Myocyte (in vitro differentiated cells): ENCODE results near the gene CFAP77. TPM values are rescaled to one million over a fixed set of nuclear protein-coding genes. Genes with fewer than 3 reads are reported as not detected.

Experiments used
- DNase-seq: peaks from one replicate; pipeline ENCODE4 v3.0.0-alpha.2; 2012; ENCODE audit warnings: low read depth
- total RNA-seq: library from RNA; depleted of rRNA; stranded (reverse); fragments of >200 nt; gene quantifications from 2 replicates; pipeline ENCODE4 v1.2.3, GENCODE V29; 2014

CFAP77 gene
- total RNA-seq, 1 donor from 2014 or later = not detected

DNA sequence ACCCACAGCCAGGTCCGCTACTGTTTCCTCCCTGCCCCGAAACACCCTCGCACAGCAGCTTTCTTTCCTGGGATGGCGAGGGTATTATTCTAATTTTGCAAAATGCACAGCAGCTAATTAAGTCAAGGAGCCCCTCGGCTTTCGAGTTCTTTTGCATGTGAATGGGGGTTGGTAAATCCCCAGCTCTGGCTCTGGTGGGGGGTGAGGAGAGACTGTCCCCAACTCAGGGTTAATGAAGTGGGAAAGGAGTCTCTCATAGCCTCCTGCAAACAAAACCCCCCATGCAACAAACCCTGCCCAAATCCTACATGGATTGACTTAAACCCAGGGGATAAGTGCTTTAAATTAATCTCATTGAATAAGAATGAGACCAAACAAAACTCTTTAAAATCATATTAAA, 181.2 kb downstream of the CFAP77 start:
- DNase-seq = no peak

DNA sequence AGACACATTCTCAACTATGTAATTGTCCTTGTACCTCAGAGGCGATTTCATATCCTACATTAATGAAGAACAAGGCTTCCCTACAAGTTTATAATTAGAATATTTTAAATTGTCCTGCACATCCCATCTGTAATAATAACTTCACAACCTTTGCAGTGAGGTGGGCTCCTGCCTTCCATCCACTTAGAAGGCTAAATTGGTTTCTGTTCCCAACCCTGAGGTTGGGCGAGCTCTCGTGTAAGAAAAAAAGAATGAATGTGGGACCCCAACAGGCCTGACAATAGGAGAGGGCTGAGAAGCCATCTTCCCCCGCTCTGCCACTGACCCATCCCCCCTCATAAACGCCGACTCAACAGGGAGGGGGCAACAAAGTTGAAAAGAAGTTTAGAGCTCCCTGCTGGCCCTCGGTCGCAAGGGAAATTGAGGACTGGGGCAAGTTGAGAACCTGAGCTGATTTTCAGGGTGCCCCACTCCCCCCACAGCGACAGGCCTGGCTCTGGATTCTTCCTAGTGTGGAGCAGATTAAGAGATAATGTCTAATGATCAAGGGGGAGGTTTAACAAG, 181.8 kb downstream of the CFAP77 start:
- DNase-seq = no peak

DNA sequence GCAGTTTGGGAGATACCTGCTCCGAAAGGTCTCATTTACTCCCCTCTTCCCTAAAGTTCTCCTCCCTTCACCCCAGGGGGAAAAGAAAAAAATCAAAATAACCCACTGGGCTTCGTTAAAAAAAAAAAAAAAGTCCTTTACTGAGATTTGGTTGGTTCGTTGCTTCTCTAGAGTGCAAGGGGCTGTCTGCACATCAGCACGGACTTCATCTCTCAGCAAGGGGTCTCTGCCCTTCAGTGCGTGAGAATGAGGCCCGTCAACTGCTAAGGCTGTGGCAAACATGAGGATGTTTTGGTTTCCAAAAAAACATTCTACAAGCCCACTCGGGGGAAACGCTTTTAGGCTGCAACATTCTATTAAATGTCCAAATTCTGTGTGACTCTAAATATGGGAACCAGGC, 182.4 kb downstream of the CFAP77 start:
- no peak for DNase-seq

DNA sequence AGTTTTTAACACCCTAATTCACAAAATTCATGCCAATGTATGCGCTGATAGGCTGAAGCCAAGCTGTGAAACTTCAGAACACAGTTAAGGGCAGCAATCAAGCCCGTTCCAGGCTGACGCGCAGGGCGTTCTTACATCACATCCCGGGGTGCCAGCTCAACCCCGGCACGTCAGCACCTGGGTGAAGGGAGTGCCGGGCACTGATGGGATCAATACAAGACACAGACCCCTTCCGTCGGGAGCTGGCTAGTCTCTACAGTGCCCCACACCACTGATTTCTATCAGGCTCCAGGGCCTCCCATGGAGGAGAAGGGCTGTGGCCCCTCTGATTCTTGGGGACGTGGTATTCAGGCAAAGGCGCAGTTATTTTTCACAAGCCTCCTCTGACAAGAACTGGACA, 184.4 kb downstream of the CFAP77 start:
- no peak for DNase-seq

DNA sequence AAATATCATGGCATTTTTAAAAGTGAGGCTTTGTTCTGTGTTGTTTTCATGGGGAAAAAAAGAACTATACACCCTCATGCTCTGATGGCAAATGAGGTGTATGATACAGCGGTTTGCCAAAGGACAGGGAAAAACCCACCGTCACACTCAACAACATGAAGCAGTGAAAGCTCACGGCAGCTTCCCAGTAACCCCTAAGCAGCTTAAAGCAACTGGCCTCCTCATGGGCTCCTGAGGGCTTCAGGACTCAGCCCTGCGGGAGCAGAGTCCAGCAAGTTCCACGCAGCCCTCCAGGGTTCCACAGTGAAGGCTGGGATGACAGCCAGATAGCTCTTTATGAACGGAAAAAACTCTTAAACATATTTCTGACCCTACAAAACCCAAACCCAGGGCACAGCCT, 185.3 kb downstream of the CFAP77 start:
- no peak for DNase-seq

DNA sequence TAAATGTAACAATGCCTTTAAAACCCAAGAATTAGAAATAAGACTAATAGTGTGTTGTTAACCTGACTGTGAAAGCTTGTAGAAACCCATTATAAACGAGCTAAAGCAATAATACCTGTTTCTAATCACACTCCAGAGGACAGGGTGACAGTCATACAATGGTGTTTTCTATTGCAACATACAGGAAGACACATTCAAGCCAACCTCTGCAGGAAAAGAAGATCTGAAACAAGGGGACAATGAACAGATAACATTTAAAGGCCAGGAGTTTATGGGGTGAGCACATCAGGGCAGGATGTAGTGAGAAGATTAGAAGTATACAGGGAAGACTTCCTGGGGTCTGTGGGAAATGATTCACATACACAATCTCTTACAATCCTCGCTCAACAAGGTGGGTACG, 186.2 kb downstream of the CFAP77 start:
- DNase-seq = no peak

DNA sequence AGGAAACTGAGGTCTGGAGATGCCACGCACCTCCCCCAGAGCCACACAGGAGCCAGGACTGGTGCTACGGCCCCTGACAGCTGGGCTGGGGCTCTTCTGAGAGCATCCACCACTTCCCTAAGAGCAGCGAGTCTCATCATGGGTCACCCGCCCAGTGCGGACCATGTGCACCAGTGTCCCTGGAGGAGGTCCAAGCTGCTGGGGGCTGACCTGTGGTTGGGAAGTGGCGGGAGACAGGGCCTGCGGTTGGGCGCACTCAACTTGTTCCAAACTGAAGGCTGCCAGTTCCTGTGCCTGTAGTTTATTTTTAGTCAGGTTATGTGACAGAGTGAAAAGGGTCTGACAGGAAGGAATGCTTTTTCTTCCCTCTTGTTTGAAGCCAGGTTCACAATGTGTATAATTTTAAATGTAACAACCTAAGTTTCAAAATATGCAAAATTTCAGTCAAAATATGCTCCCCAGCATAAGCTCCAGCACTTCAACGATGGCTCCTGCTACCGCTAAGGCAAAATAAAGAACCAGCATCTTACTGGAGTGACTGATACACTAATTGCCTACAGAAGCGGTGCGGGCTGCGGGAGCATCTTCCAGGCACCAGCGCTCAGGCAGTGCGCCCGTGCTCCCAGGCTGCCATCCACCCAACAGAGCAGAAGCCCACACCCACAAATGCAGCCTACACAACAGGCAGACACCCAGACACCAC, 187.2 kb downstream of the CFAP77 start:
- peak; percentile 47 for DNase-seq

DNA sequence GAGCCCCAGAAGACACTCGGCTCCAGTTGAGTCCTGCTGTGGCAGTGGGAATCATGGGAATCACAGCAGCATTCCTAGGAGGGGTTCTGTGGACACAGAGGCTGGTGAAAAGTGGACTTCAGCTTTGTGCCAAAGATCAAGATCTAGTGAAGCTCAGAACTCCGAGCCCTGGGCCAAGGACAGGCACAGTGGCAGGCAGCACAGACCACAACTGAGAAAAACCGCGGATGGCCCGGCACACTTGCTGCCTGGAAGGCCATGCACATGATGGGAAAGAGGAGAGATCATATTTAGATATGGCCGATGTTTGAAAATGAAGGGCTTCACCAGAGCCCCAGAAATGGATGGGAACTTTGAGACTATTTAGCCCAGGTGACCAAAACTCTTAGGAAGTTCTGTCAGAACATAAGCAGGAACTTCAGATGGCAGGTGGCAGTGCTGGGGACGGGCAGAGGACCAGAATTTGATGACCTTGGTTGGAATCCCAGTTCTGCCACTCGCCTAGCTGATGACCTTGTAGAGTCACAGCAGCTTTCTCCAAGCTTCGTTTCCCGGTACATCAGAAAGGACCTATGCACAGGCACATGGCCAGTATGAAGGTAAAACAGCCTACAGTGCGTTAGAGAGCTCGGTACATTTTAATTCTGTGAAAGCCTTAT, 190.4 kb downstream of the CFAP77 start:
- DNase-seq = no peak

DNA sequence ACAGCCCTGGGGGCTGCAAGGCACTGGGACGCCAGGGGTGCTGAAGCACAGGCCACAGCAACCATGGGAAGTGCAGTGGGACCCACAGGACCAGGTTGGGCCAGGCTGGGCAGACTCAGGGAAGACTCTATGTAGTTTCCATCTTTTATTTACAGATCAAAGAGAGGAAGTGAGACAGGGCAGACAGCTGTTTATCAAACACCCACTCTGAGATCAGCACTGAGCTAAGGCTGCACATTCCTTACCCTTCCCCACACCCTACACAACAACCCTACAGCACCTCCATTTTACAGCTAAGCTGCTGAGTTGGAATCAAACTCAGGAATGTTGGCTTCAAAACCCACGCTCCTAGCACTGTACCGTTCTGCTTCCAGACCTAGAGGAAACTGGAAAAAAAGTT, 192.2 kb downstream of the CFAP77 start:
- no peak for DNase-seq

DNA sequence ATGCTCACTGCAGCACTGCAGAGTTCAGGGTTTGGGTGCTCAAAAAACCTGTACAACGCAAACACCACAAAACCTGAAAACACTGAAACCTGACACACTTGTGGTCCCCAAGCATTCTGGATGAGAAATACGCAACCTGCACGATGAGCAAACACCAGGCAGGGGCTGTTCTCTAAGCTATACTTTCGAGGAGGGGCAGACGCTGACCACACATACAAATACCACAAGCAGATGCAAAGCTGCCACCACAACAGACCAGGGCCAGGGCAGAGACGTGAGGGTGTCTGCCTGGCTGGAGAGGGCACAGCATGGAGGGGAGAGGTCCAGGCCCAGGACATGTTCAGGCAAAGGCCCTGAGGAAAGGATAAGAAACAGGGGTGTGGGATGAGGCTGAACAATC, 195.4 kb downstream of the CFAP77 start:
- no peak for DNase-seq

DNA sequence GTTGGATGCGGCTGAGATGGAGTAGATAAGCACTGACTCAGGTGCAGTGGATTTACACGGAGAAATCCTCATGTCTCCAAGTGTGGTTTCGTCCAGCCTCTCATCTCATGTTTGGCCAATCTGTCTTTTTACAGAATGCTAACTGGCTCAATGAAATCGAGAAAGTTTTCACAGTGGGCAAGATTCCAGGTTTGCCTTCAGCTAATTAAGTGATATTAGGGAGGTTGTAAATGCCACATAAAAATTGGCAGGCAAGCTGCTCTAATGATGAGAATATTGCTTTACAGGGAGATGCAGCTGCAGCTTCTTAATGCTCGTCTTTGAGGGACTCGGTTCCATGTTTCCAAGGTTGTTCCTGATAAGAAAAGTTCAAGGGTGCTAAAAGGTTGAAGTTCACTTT, 196.1 kb downstream of the CFAP77 start:
- no peak for DNase-seq

DNA sequence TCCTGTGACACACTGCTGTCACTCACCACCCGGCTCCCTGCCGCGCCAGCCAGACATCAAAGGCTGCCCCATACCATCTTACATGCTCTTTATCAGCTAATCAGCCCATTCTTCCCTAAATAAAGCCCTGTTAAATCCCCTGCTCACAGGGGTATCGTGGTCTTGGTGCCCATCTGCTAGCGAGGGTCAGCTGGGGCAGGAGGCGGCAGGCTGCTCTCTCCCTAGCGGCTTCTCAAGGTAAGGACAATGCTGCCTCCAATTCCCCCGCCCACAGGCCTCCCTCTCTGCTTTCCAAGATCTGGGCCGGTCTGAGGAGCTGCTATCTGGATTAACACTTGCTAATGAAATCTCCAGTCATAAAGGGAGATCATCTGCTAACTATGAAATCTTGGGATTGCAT, 199.2 kb downstream of the CFAP77 start:
- no peak for DNase-seq

DNA sequence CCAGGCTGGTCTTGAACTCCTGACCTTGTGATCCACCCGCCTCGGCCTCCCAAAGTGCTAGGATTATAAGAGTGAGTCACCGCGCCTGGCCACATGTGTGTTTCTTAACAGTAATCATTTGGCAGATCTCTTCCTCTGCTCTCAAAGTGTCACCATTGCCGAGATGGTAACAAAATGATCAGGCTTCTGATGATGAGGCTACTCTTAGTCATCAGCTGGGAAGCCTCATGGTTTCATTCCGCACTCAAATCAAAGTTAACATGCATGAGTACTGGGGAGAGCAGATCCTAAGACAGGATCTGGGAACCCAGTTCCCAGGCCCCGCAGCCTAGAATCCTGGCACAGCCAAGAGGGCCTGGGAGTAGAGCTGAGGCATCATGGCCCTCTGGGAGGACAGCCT, 199.8 kb downstream of the CFAP77 start:
- peak; percentile 45 for DNase-seq

DNA sequence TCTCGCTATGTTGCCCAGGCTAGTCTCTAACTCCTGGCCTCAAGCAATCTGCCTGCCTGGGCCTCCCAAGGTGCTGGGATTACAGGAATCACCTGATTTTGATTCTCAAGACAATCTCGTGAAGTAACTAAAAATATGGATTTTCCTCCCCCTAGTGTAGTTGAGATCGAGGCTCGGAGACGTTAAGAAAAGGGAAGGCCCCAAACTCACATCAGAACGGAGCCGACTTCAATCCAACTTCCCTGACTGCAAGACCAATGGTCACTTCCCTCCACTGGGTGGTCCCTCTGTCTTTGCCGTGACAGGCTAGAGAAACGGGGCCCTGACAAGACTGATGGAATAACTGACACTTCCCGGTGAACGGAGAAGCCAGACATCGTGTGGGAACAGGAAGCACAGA, 200.7 kb downstream of the CFAP77 start:
- DNase-seq = no peak

DNA sequence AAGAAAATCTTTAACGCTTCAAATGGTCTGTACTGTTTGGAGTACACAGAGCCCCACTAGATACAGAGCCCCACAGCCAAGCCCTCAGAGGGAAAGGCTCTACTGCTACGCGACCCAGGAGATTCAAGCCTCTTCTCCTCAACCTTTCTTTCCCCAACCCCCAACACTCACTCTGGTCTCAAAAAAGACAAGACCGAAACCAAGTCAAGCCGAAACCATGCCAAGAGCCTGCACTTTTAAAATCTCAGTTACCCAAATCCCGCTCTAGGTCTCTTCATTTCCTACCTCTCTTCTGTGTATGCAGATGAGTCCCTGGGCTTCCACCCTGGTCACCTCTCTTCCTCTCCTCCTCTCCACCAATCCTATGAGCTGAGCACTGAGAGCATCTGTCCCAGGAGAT, 204.3 kb downstream of the CFAP77 start:
- no peak for DNase-seq

DNA sequence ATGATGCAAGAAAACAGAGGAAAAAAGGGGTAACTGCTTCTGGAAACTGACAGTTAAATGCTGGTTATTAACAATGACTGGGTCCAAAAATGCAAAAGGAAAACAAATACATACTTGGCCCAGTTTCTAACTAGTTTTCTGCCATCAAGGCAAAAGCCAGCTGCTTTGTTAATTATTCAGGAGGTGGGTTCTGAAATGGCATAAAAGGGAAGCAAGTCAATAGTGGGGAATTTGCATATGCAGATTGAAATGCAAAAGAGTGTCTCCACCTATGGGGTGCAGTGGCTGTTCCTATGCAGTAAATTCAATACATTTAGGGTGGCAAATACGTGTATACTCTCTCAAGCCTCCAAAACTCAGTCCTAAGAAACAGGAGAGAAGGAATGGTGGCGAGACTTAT, 205.8 kb downstream of the CFAP77 start:
- no peak for DNase-seq

DNA sequence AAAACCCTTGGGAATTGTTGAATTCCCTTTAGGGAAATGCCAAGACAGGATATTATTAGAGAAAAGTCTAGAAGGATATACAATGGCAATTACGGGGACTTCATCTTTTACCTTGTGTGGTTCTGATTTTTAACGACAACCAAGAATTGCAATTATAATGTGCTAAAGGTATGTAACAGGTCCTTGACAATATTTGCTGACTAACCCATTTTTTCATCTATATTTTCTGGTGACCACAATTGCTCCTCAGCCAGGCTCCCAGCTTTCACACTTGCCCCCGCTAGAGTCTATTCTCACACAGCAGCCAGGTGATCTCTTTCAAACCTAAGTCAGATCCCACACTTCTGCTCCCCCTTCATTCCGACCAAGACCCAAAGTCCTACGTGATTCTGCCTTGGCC, 206.7 kb downstream of the CFAP77 start:
- DNase-seq = no peak

DNA sequence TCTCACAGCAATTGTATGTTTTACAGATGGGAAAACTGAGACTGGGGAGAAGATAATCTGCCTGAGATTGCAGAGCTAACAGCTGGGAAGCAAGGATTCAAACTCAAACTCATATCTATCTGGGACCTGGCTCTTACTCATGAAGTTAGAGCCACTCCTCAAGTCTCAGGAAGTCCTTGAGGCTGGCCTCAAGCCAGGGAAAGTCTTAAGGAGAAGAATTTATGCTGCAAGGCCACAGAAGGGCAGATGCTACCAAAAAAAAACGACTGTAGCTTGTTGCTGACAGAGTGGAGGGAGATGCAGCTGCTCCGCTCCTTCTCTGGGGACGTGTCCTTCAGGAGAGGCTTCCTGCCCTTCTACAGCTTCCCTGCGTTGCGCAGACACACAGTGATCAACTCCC, 212.1 kb downstream of the CFAP77 start:
- DNase-seq = peak; percentile 93

Other genes with a start within 250 kb of the CFAP77 start
- gene NTNG2, start 248.2 kb upstream of the CFAP77 start, total RNA-seq = 2.0 and 4.5 TPM in 2 replicates
- 33.4 and 39.0 TPM in 2 replicates for gene SETX, start 55.2 kb upstream of the CFAP77 start, total RNA-seq
- gene TTF1, start 3.4 kb upstream of the CFAP77 start, total RNA-seq = 10.1 and 15.7 TPM in 2 replicates
- not detected in 2 replicates for gene BARHL1, start 172.4 kb downstream of the CFAP77 start, total RNA-seq